ENCODE data around the gene TKFC. TPM values are rescaled to one million over a fixed set of nuclear protein-coding genes. Genes with fewer than 3 reads are reported as not detected.

The TKFC gene
- total and polyA plus RNA-seq, 9 of the 15 experiments (the other 6 are each of a cell fraction or from before 2014, with no cell fraction given) = 2.0 to 61.7 (median 28.5) TPM

GRCh38 chr11:61367406-61367805 is 34.4 kb downstream of the TKFC start (continued):
- no peak for TF ChIP-seq CUX1 (CRISPR knock-in tag; IDR thresholded peaks at IDR 0.05)
- TF ChIP-seq PTRF (tag; IDR thresholded peaks at IDR 0.05) = no peak
- no peak for TF ChIP-seq PHB (CRISPR knock-in tag; IDR thresholded peaks at IDR 0.05)
- no peak for TF ChIP-seq DACH1 (IDR thresholded peaks at IDR 0.05; ENCODE audit: partially characterized antibody)
- no peak for TF ChIP-seq BRD9 (IDR thresholded peaks at IDR 0.05; ENCODE audit: low read depth, partially characterized antibody)
- TF ChIP-seq ZNF644 (tag; IDR thresholded peaks at IDR 0.05; ENCODE audit: low read depth) = no peak
- TF ChIP-seq RCOR1 (IDR thresholded peaks at IDR 0.05; ENCODE audit: borderline replicate concordance in 1 of 2, low read depth in 2 of 2, low read length in 2 of 2) = peak in 1 of 2 experiments; percentile 46; a peak in 1 of 4 replicates
- TF ChIP-seq SMARCA4 (IDR thresholded peaks at IDR 0.05) = peak; percentile 77
- no peak for TF ChIP-seq MITF (IDR thresholded peaks at IDR 0.05)
- peak; percentile 80 for TF ChIP-seq TAL1 (IDR thresholded peaks at IDR 0.05)
- TF ChIP-seq NFE2 (IDR thresholded peaks at IDR 0.05; ENCODE audit: low read depth) = peak; percentile 42; the same call in 1 of the 2 replicates
- no peak for TF ChIP-seq TCF7L2 (IDR thresholded peaks at IDR 0.05; ENCODE audit: low read depth, low read length)
- no peak for TF ChIP-seq ZNF253 (CRISPR knock-in tag; conservative IDR thresholded peaks at IDR 0.05)
- no peak for TF ChIP-seq FOXO4 (CRISPR knock-in tag; IDR thresholded peaks at IDR 0.05)
- TF ChIP-seq ZNF830 (CRISPR knock-in tag; IDR thresholded peaks at IDR 0.05) = no peak
- no peak for TF ChIP-seq SRSF3 (IDR thresholded peaks at IDR 0.05; ENCODE audit: insufficient read depth, low read length)
- no peak for TF ChIP-seq CREB3L1 (IDR thresholded peaks at IDR 0.05; ENCODE audit: borderline replicate concordance, low read depth)
- TF ChIP-seq MEIS2 (IDR thresholded peaks at IDR 0.05; ENCODE audit: partially characterized antibody) = peak; percentile 88
- no peak for TF ChIP-seq ADNP (tag; IDR thresholded peaks at IDR 0.05)
- TF ChIP-seq RBM22 (IDR thresholded peaks at IDR 0.05; ENCODE audit: low read depth, low read length, poor library complexity, severe bottlenecking) = no peak
- no peak for TF ChIP-seq RNF2 (IDR thresholded peaks at IDR 0.05)
- TF ChIP-seq ZNF764 (CRISPR knock-in tag; IDR thresholded peaks at IDR 0.05; ENCODE audit: low read depth) = no peak

Measured in K562 (cell line).